Measurements from ENCODE around the gene ADAM15. TPM values are rescaled to one million over a fixed set of nuclear protein-coding genes. Genes with fewer than 3 reads are reported as not detected.

Gene ADAM15
- total RNA-seq, 1 experiment from 2014 or later: 187 TPM

DNA sequence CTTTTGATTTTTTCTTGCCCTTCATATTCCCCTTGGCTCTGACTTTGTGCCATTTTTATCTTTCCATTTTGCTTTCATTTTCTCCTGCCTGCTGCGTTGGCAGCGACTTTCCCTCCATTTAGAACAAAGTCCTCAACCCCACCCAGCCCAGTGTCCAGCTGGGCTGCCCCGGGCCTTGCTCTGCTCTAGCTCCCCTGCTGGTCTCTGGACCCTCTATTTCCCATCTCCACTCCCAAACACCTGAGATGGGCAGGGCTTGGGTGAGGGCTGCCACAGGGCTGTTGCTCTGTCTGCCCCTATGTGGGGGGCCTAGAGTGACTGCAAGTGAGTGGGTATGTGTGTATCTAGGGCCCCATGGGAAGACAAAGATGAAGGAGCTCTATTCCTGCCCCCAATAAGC, 7.3 kb upstream of the ADAM15 start:
- TF ChIP-seq, protein P1, sequence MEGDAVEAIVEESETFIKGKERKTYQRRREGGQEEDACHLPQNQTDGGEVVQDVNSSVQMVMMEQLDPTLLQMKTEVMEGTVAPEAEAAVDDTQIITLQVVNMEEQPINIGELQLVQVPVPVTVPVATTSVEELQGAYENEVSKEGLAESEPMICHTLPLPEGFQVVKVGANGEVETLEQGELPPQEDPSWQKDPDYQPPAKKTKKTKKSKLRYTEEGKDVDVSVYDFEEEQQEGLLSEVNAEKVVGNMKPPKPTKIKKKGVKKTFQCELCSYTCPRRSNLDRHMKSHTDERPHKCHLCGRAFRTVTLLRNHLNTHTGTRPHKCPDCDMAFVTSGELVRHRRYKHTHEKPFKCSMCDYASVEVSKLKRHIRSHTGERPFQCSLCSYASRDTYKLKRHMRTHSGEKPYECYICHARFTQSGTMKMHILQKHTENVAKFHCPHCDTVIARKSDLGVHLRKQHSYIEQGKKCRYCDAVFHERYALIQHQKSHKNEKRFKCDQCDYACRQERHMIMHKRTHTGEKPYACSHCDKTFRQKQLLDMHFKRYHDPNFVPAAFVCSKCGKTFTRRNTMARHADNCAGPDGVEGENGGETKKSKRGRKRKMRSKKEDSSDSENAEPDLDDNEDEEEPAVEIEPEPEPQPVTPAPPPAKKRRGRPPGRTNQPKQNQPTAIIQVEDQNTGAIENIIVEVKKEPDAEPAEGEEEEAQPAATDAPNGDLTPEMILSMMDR (conservative IDR thresholded peaks at IDR 0.05): no peak
- no peak for TF ChIP-seq EZH2 (IDR thresholded peaks at IDR 0.05; ENCODE audit: low read depth)

DNA sequence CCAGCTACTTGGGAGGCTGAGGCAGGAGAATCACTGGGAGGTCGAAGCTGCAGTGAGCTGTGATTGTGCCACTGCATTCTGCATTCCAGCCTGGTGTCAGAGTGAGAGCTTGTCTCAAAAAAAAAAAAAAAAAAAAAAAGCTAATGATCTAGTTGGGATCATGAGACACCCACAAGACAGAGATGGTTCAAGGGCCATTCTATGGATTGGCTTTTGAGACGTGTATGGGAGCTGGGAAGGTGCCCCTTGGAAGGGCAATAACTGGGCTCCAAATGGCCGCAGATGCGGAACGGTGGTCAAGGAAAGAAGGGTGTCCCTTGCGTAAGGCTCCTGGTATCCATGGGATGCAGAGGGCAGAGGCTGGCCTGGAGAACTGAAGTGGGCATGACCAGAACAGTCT, 6.8 kb upstream of the ADAM15 start:
- no peaks in the 10 kb centered on the region for H4K20me1 ChIP-seq (ENCODE audit: insufficient read depth)
- peak overlapping the region; percentile 22; the same call in 1 of the 2 replicates for H3K4me2 ChIP-seq
- H3K79me2 ChIP-seq (ENCODE audit: low read depth): no peaks in the 10 kb centered on the region
- no peak overlapping the region for H3K4me3 ChIP-seq
- POLR2A ChIA-PET (ENCODE audit: unreplicated experiment): interaction anchor here (0.6 to 0.7 kb wide), 2 partner anchors 22 to 23 kb away, joined by 3 to 5 read pairs; no protein-coding TSS in a partner anchor
- CTCF ChIA-PET: interaction anchor here (0.6 to 1.8 kb wide), 8 partner anchors 17 to 1556 kb away, joined by 3 to 8 read pairs (median 4); partner anchors contain the start of gene PBXIP1
- no peaks in the 10 kb centered on the region for H3K9me3 ChIP-seq (ENCODE audit: insufficient read depth, low read depth)
- H3K4me1 ChIP-seq (replicated peaks; ENCODE audit: insufficient read depth): peaks cover 20% of the 10 kb centered on the region
- no TSS peak for BruUV-seq (replicated peaks)
- no peak overlapping the region for H3K27ac ChIP-seq
- TF ChIP-seq, protein P1 (conservative IDR thresholded peaks at IDR 0.05): no peak
- no peak for TF ChIP-seq EZH2 (IDR thresholded peaks at IDR 0.05; ENCODE audit: low read depth)
- H3K9me2 ChIP-seq (ENCODE audit: insufficient read depth): no peaks in the 10 kb centered on the region
- peaks cover 5% of the 10 kb centered on the region for H3F3A ChIP-seq (ENCODE audit: insufficient read depth, low read depth)
- no peak for DNase-seq
- intact Hi-C loops (cut with micrococcal nuclease; ENCODE audit: unreplicated experiment): loop anchor here (2.0 kb wide), 2 partner anchors 28 to 40 kb away; no protein-coding TSS in a partner anchor
- no peaks in the 10 kb centered on the region for H3K27me3 ChIP-seq (ENCODE audit: insufficient read depth, low read depth)
- no peaks in the 10 kb centered on the region for H3K36me3 ChIP-seq (ENCODE audit: low read depth)
- no peak overlapping the region for H2AFZ ChIP-seq

More for the DNA sequence above, 7.3 kb upstream of the ADAM15 start:
- no peak for DNase-seq
- Histone ChIP-seq H3F3A (ENCODE audit: insufficient read depth, low read depth) (peaks cover 10% of the 10 kb centered on the region), H3K79me2 (ENCODE audit: low read depth) (no peaks in the 10 kb centered on the region), H4K20me1 (ENCODE audit: insufficient read depth) (no peaks in the 10 kb centered on the region), H3K9me2 (ENCODE audit: insufficient read depth) (no peaks in the 10 kb centered on the region), H3K4me1 (replicated peaks; ENCODE audit: insufficient read depth) (peaks cover 21% of the 10 kb centered on the region), H3K27me3 (ENCODE audit: insufficient read depth, low read depth) (no peaks in the 10 kb centered on the region), H3K36me3 (ENCODE audit: low read depth) (no peaks in the 10 kb centered on the region), H3K9me3 (ENCODE audit: insufficient read depth, low read depth) (no peaks in the 10 kb centered on the region), H2AFZ (no peak overlapping the region), H3K4me2 (no peak overlapping the region), H3K27ac (no peak overlapping the region), H3K4me3 (no peak overlapping the region)
- POLR2A ChIA-PET (ENCODE audit: unreplicated experiment): interaction anchor here (0.5 to 0.6 kb wide), 2 partner anchors 21 to 73 kb away, joined by 3 read pairs; partner anchors contain the start of gene SHC1
- CTCF ChIA-PET: interaction anchor here (1.2 to 1.8 kb wide), 3 partner anchors 22 to 88 kb away, joined by 4 to 8 read pairs (median 5); partner anchors contain the start of gene PBXIP1
- intact Hi-C loops (cut with micrococcal nuclease; ENCODE audit: unreplicated experiment): loop anchor here (2.0 kb wide), 2 partner anchors 27 to 41 kb away; no protein-coding TSS in a partner anchor
- BruUV-seq (replicated peaks): no TSS peak

DNA sequence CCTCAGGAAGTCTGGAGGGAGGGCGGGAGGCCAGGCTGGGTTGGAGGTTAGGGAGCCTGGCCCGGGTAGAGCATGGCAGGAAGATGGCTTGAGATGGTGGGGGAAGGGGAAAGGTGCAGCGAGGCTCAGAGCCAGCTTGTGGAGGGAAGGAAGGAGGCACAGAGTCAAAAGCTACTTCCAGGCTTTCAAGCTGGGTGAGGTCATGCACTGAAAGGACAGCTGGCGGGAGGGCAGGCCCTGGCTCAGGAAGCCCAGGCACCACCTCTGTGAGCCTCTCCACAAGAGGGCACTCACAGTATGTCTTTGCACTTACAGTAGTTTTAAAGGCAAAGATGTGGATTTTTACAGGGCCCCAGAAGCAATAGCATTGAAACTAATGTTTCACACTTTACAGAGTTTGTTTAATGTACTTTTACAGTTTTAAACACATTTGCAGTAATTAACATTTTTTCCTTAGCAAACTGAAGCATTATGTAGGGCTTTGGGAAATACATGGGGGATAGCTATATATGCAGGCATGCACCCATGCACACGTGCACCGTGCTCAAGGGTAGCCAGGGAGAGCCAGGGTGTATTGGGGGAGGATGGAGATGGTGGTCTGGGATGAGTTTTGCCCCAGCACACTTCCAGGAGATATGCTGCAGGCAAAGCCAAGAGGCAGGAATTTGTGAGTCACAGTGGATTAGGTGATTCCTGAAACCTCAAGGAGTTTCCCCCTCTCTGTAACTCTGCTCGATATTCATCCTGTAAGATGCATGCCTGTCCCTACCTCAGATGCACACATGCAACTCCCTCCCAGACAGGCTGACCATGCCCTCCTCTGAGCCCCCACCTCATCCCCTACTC, 6.1 kb upstream of the ADAM15 start:
- peak overlapping the region; percentile 22; the same call in 1 of the 2 replicates for H3K4me2 ChIP-seq
- BruUV-seq (replicated peaks): no TSS peak
- no peak overlapping the region for H3K27ac ChIP-seq
- no peak overlapping the region for H3K4me3 ChIP-seq
- peak; percentile 79 for DNase-seq
- H3K27me3 ChIP-seq (ENCODE audit: insufficient read depth, low read depth): no peaks in the 10 kb centered on the region
- ChIA-PET POLR2A (ENCODE audit: unreplicated experiment) (interaction anchor here (0.7 kb wide), 1 partner anchor 24 kb away, joined by 5 read pairs; no protein-coding TSS in a partner anchor), CTCF (interaction anchor here (0.5 to 1.8 kb wide), 11 partner anchors 17 to 1556 kb away, joined by 3 to 8 read pairs (median 4); partner anchors contain the start of gene PBXIP1)
- H3K9me3 ChIP-seq (ENCODE audit: insufficient read depth, low read depth): no peaks in the 10 kb centered on the region
- no peaks in the 10 kb centered on the region for H3K9me2 ChIP-seq (ENCODE audit: insufficient read depth)
- H3K79me2 ChIP-seq (ENCODE audit: low read depth): no peaks in the 10 kb centered on the region
- peaks cover 7% of the 10 kb centered on the region for H3F3A ChIP-seq (ENCODE audit: insufficient read depth, low read depth)
- H4K20me1 ChIP-seq (ENCODE audit: insufficient read depth): no peaks in the 10 kb centered on the region
- no peak for TF ChIP-seq EZH2 (IDR thresholded peaks at IDR 0.05; ENCODE audit: low read depth)
- TF ChIP-seq, protein P1 (conservative IDR thresholded peaks at IDR 0.05): peak; percentile 73
- intact Hi-C loops (cut with micrococcal nuclease; ENCODE audit: unreplicated experiment): loop anchor here (2.0 kb wide), 2 partner anchors 28 to 40 kb away; no protein-coding TSS in a partner anchor
- H3K36me3 ChIP-seq (ENCODE audit: low read depth): no peaks in the 10 kb centered on the region
- peaks cover 24% of the 10 kb centered on the region for H3K4me1 ChIP-seq (replicated peaks; ENCODE audit: insufficient read depth)
- no peak overlapping the region for H2AFZ ChIP-seq

Measured in PC-9 (cell line).